ENCODE results near the gene RAVER1.

RAVER1 gene

DNA sequence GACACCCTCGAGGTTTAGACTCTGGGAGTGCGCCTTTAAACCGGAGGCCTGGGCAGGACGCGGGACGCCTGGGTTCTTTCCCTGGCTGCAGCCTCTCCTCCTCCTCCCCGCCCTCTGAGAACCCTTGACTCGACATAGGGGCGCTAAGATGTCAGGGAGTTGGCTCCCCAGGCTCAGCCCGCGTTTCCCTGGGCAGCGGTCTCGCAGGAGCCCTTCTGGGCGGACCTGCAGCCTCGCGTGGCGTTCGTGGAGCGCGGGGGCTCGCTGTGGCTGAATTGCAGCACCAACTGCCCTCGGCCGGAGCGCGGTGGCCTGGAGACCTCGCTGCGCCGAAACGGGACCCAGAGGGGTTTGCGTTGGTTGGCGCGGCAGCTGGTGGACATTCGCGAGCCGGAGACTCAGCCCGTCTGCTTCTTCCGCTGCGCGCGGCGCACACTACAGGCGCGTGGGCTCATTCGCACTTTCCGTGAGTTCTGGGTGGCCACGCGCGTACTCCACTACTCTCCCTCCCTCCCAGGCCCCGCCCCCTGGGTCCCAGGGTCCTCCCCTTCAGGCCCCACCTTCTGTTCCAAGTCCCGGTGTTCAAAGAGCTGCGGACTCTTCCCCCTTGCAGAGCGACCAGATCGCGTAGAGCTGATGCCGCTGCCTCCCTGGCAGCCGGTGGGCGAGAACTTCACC lies 42.3 kb downstream of the RAVER1 start:
- Histone ChIP-seq H3K27ac (ENCODE audit: low read length, poor library complexity, severe bottlenecking) (no peak overlapping the region), H3K4ac (ENCODE audit: low read depth in 1 of 2, low read length in 2 of 2) (no peak overlapping the region), H3K27me3 (ENCODE audit: control insufficient read depth in 1 of 2, insufficient read depth in 1 of 2, low read length in 2 of 2) (peaks cover 90 to 97% of the 10 kb centered on the region in 2 experiments), H2AFZ (ENCODE audit: low read depth, low read length) (no peak overlapping the region), H3K18ac (ENCODE audit: low read depth in 1 of 2, low read length in 2 of 2) (peak overlapping the region in 1 of 2 experiments; percentile 22), H3K9me3 (ENCODE audit: control insufficient read depth, low read length) (peaks cover 9% of the 10 kb centered on the region), H3K4me1 (ENCODE audit: control insufficient read depth, insufficient read depth, low read depth, low read length) (peaks cover 64% of the 10 kb centered on the region), H2BK15ac (ENCODE audit: low read depth, poor library complexity, severe bottlenecking) (no peak overlapping the region), H3K23ac (ENCODE audit: low read length in 2 of 2) (peak overlapping the region in 1 of 2 experiments; percentile 92), H2BK5ac (ENCODE audit: low read depth, low read length, poor library complexity, severe bottlenecking) (no peak overlapping the region), H2AK5ac (ENCODE audit: low read length, severe bottlenecking) (no peak overlapping the region), H2BK12ac (ENCODE audit: low read length in 2 of 2) (no peak overlapping the region), H3K4me2 (ENCODE audit: low read length, poor library complexity, severe bottlenecking) (peak overlapping the region; percentile 78), H4K8ac (ENCODE audit: low read length) (no peak overlapping the region), H3K36me3 (ENCODE audit: control insufficient read depth in 1 of 2, insufficient read depth in 2 of 2, low read depth in 1 of 2, low read length in 2 of 2) (peaks cover 3% of the 10 kb centered on the region in 2 experiments), H3K14ac (ENCODE audit: low read length in 2 of 2) (no peak overlapping the region), H2BK120ac (ENCODE audit: low read depth, low read length) (no peak overlapping the region), H3K79me1 (replicated peaks; ENCODE audit: low read length, poor library complexity, severe bottlenecking) (no peaks in the 10 kb centered on the region), H3K9ac (ENCODE audit: low read length) (no peak overlapping the region), H3K4me3 (ENCODE audit: insufficient read depth in 1 of 2, low read depth in 1 of 2, low read length in 2 of 2) (peak overlapping the region; percentile 44 to 56), H4K91ac (ENCODE audit: low read length) (no peak overlapping the region)
- 2% methylated on average over 46 of the region's 57 CpGs for WGBS
- DNase-seq, result peak; percentile 68

DNA sequence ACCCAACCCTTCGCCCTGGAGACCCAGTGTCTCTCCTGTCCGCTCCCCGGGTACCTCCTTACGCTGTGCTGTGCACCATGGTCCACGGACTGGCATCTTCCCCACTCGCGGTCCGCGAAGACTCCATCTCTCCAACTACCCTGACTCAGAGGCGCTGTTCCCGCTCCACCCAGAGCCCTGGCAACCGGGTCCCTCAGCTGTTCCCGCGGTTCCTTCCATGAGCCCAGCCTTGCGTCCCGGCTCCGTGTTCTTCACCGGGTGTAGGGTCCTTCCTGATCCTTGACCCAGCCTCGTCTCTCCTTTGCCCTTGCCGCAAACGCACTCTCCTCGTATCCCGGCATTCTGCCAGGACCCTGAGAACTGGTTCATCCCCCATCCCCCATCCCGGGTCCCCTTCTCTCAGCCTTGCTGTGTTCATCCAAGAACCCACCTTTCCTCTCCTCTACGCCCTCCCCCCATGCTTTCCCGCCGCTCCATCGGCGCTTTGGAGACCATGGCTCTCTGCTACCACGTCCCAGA lies 42.9 kb downstream of the RAVER1 start:
- peak overlapping the region; percentile 17 to 56 for H3K4me3 ChIP-seq (ENCODE audit: insufficient read depth in 1 of 2, low read depth in 1 of 2, low read length in 2 of 2)
- no peak overlapping the region for H4K8ac ChIP-seq (ENCODE audit: low read length)
- peak overlapping the region; percentile 78 for H3K4me2 ChIP-seq (ENCODE audit: low read length, poor library complexity, severe bottlenecking)
- WGBS, result under 1% methylated on average over 30 of the region's 30 CpGs
- no peak overlapping the region for H3K18ac ChIP-seq (ENCODE audit: low read depth in 1 of 2, low read length in 2 of 2)
- no peak overlapping the region for H3K4ac ChIP-seq (ENCODE audit: low read depth in 1 of 2, low read length in 2 of 2)
- H3K14ac ChIP-seq (ENCODE audit: low read length in 2 of 2), result no peak overlapping the region
- no peak overlapping the region for H2BK5ac ChIP-seq (ENCODE audit: low read depth, low read length, poor library complexity, severe bottlenecking)
- H3K79me1 ChIP-seq (replicated peaks; ENCODE audit: low read length, poor library complexity, severe bottlenecking), result no peaks in the 10 kb centered on the region
- H2AK5ac ChIP-seq (ENCODE audit: low read length, severe bottlenecking), result no peak overlapping the region
- H3K36me3 ChIP-seq (ENCODE audit: control insufficient read depth in 1 of 2, insufficient read depth in 2 of 2, low read depth in 1 of 2, low read length in 2 of 2), result peaks cover 3 to 9% of the 10 kb centered on the region in 2 experiments
- H2AFZ ChIP-seq (ENCODE audit: low read depth, low read length), result no peak overlapping the region
- no peak overlapping the region for H3K9ac ChIP-seq (ENCODE audit: low read length)
- H2BK12ac ChIP-seq (ENCODE audit: low read length in 2 of 2), result no peak overlapping the region
- no peak overlapping the region for H2BK15ac ChIP-seq (ENCODE audit: low read depth, poor library complexity, severe bottlenecking)
- H3K23ac ChIP-seq (ENCODE audit: low read length in 2 of 2), result peak overlapping the region in 1 of 2 experiments; percentile 92
- H2BK120ac ChIP-seq (ENCODE audit: low read depth, low read length), result no peak overlapping the region
- no peak overlapping the region for H4K91ac ChIP-seq (ENCODE audit: low read length)
- H3K27ac ChIP-seq (ENCODE audit: low read length, poor library complexity, severe bottlenecking), result no peak overlapping the region
- H3K27me3 ChIP-seq (ENCODE audit: control insufficient read depth in 1 of 2, insufficient read depth in 1 of 2, low read length in 2 of 2), result peaks cover 84 to 94% of the 10 kb centered on the region in 2 experiments
- DNase-seq, result no peak
- peaks cover 59% of the 10 kb centered on the region for H3K4me1 ChIP-seq (ENCODE audit: control insufficient read depth, insufficient read depth, low read depth, low read length)
- peaks cover 9% of the 10 kb centered on the region for H3K9me3 ChIP-seq (ENCODE audit: control insufficient read depth, low read length)

- Histone ChIP-seq H2AK5ac (ENCODE audit: low read length, severe bottlenecking) (no peak within 1 kb of the TSS), H3K36me3 (ENCODE audit: control insufficient read depth in 1 of 2, insufficient read depth in 2 of 2, low read depth in 1 of 2, low read length in 2 of 2) (peaks cover 8 to 14% of the 10 kb centered on the region in 2 experiments)
Measured at GRCh38 chr19:10289836-10290356, 43.4 kb downstream of the RAVER1 start, which contains the start of gene ICAM5. TSS of gene ICAM5 (plus strand) at chr19:10289952. CDS start at chr19:10290044, 92 bp downstream.

GRCh38 chr19:10289167-10289835 lies 44.0 kb downstream of the RAVER1 start:
- peak overlapping the region; percentile 68 for H3K4me2 ChIP-seq (ENCODE audit: low read length, poor library complexity, severe bottlenecking)
- H3K4me1 ChIP-seq (ENCODE audit: control insufficient read depth, insufficient read depth, low read depth, low read length), result peaks cover 55% of the 10 kb centered on the region
- H2BK15ac ChIP-seq (ENCODE audit: low read depth, poor library complexity, severe bottlenecking), result peak overlapping the region; percentile 31
- peak; percentile 62 for DNase-seq
- no peak overlapping the region for H3K4ac ChIP-seq (ENCODE audit: low read depth in 1 of 2, low read length in 2 of 2)
- no peak overlapping the region for H3K27ac ChIP-seq (ENCODE audit: low read length, poor library complexity, severe bottlenecking)
- no peak overlapping the region for H3K23ac ChIP-seq (ENCODE audit: low read length in 2 of 2)
- 2% methylated on average over 37 of the region's 50 CpGs for WGBS
- no peak overlapping the region for H3K9ac ChIP-seq (ENCODE audit: low read length)
- no peak overlapping the region for H4K91ac ChIP-seq (ENCODE audit: low read length)
- H3K9me3 ChIP-seq (ENCODE audit: control insufficient read depth, low read length), result peaks cover 9% of the 10 kb centered on the region
- no peak overlapping the region for H4K8ac ChIP-seq (ENCODE audit: low read length)
- H2AK5ac ChIP-seq (ENCODE audit: low read length, severe bottlenecking), result no peak overlapping the region
- H3K79me1 ChIP-seq (replicated peaks; ENCODE audit: low read length, poor library complexity, severe bottlenecking), result no peaks in the 10 kb centered on the region
- peak overlapping the region; percentile 35 to 53 for H3K4me3 ChIP-seq (ENCODE audit: insufficient read depth in 1 of 2, low read depth in 1 of 2, low read length in 2 of 2)
- H3K36me3 ChIP-seq (ENCODE audit: control insufficient read depth in 1 of 2, insufficient read depth in 2 of 2, low read depth in 1 of 2, low read length in 2 of 2), result peaks cover 14 to 20% of the 10 kb centered on the region in 2 experiments
- no peak overlapping the region for H2BK120ac ChIP-seq (ENCODE audit: low read depth, low read length)
- no peak overlapping the region for H2BK5ac ChIP-seq (ENCODE audit: low read depth, low read length, poor library complexity, severe bottlenecking)
- H3K14ac ChIP-seq (ENCODE audit: low read length in 2 of 2), result no peak overlapping the region
- peak overlapping the region; percentile 18 for H2AFZ ChIP-seq (ENCODE audit: low read depth, low read length)
- no peak overlapping the region for H2BK12ac ChIP-seq (ENCODE audit: low read length in 2 of 2)
- peak overlapping the region in 1 of 2 experiments; percentile 50 for H3K18ac ChIP-seq (ENCODE audit: low read depth in 1 of 2, low read length in 2 of 2)
- peaks cover 73 to 83% of the 10 kb centered on the region in 2 experiments for H3K27me3 ChIP-seq (ENCODE audit: control insufficient read depth in 1 of 2, insufficient read depth in 1 of 2, low read length in 2 of 2)

More at GRCh38 chr19:10289836-10290356, 43.4 kb downstream of the RAVER1 start, which contains the start of gene ICAM5:
- Histone ChIP-seq H2BK120ac (ENCODE audit: low read depth, low read length) (no peak within 1 kb of the TSS), H3K9ac (ENCODE audit: low read length) (no peak within 1 kb of the TSS), H3K23ac (ENCODE audit: low read length in 2 of 2) (peak within 1 kb of the TSS in 1 of 2 experiments; percentile 92), H3K4ac (ENCODE audit: low read depth in 1 of 2, low read length in 2 of 2) (no peak within 1 kb of the TSS), H4K8ac (ENCODE audit: low read length) (no peak within 1 kb of the TSS), H2AFZ (ENCODE audit: low read depth, low read length) (peak within 1 kb of the TSS; percentile 18), H3K27me3 (ENCODE audit: control insufficient read depth in 1 of 2, insufficient read depth in 1 of 2, low read length in 2 of 2) (peaks cover 79 to 89% of the 10 kb centered on the region in 2 experiments), H3K14ac (ENCODE audit: low read length in 2 of 2) (no peak within 1 kb of the TSS), H2BK12ac (ENCODE audit: low read length in 2 of 2) (peak within 1 kb of the TSS in 1 of 2 experiments; percentile 11), H2BK5ac (ENCODE audit: low read depth, low read length, poor library complexity, severe bottlenecking) (no peak within 1 kb of the TSS), H3K79me1 (replicated peaks; ENCODE audit: low read length, poor library complexity, severe bottlenecking) (no peaks in the 10 kb centered on the region), H3K4me3 (ENCODE audit: insufficient read depth in 1 of 2, low read depth in 1 of 2, low read length in 2 of 2) (peak within 1 kb of the TSS; percentile 43 to 56), H3K9me3 (ENCODE audit: control insufficient read depth, low read length) (peaks cover 9% of the 10 kb centered on the region), H3K27ac (ENCODE audit: low read length, poor library complexity, severe bottlenecking) (no peak within 1 kb of the TSS), H2BK15ac (ENCODE audit: low read depth, poor library complexity, severe bottlenecking) (peak within 1 kb of the TSS; percentile 31), H3K18ac (ENCODE audit: low read depth in 1 of 2, low read length in 2 of 2) (peak within 1 kb of the TSS in 1 of 2 experiments; percentile 50), H3K4me1 (ENCODE audit: control insufficient read depth, insufficient read depth, low read depth, low read length) (peaks cover 56% of the 10 kb centered on the region), H4K91ac (ENCODE audit: low read length) (no peak within 1 kb of the TSS), H3K4me2 (ENCODE audit: low read length, poor library complexity, severe bottlenecking) (peak within 1 kb of the TSS; percentile 78)
- DNase-seq, result no peak
- 4% methylated on average over 45 of the region's 45 CpGs for WGBS

All from mesenchymal stem cell (in vitro differentiated cells and primary cell).